ENCODE data around the gene HSPA14.
"Not testable (repeated sequence)": the region's sequence is repeated elsewhere in the genome, so short reads cannot be mapped to it uniquely, and the experiment has no call there.

HSPA14 gene

DNA sequence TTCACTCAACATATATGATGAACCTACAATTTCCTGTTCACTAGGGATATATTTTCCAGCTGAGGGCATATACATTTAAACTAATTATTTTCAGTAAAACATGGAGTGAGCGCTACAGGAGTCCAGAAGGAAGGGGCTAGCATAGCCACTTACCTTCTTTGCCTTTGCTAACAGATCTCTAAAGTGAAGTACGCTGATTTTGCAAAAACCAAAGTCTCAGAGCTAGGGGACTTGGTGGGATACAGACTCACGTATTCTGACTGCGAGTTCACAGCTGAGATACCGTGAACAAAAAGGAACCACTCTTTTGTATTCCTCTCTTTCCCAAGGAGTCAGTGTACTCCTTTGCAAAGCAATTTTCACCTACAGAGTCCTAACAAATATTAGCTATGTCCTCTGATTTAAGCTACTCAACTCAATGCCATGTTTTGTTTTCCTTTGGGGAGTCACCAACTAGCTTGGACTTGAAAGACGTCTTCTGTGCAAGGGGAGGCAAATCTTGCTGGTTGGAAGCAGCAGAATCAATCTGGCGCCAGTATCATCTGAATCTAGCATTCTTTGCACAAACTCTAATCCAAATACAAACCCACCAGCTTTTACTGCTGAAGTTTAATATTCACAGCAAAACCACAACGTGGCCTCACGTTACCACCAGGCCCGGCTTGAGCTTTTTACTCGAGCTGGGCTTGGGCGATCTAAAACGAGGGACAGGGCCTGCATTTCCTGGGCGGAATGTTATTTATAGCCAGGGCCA lies 926 bp upstream of the HSPA14 start:
- DNase-seq (ENCODE audit: low read depth), result no peak

DNA sequence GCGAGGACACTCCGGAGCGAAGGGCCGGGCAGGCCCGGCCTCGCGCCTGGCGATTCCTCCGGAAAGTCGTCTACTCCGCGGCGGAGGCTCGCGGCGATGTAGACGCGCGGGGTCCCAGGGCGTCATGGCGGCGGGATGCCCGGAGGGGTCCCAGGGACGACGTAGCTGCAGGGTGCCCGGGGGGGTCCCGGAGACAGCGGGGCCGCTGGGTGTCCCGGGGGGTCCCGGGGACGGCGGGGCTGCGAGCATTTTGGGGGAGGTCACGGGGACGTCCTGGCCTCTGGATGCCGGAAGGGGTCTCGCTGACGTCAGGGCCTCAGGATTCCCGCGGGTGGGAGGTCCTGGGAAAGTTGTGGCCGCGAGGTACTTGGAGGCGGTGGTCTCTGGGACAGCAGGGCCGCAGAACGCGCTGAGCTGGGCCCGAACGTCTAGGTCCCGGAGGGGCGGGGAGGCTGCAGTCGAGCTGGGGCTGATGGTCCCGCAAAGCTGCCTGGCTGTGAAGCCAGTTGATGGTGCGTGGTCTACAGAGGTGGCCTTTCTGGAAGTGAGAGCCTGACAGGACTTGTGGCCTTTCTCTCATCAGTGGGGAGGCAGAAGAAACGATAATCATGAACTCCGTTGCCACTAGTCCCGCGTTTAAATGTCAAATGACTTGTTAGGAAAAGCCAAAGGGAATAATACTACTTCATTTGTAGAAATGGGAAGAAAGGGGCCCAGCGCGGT lies 637 bp downstream of the HSPA14 start:
- no peak for DNase-seq (ENCODE audit: low read depth)

DNA sequence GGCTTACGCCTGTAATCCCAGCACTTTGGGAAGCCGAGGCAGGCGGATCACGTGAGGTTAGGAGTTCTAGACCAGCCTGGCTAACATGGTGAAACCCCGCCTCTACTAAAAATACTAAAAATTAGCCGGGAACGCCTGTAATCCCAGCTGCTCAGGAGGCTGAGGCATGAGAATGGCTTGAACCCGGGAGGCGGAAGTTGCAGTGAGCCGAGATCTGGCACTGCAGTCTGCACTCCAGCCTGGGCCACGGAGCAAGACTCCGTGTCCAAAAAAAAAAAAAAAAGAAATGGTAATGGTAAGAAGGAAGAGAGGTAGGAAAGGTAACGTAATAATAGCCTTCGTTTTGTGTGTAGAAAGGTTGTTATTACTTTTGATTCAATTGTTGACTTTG lies 1.2 kb downstream of the HSPA14 start:
- DNase-seq (ENCODE audit: low read depth), result no peak

DNA sequence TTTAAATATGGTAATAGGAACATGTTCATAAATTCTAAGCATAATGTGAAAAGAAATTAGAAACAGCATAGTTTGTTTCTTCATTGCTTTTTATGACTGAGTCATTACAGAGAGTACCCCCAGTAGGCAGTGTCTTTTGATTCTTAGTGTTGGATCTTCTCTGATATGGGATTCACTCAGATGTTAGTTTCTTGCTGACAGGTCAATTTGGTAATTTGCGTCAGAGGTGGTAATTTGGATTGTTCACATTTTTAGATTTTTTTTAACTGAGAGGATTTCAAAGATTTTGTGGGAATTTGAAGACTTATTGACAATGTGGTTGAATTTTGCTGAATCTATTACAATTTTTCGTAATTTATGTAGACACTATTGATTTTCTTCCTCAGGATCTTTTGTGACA lies 2.1 kb downstream of the HSPA14 start:
- no peak for DNase-seq (ENCODE audit: low read depth)

DNA sequence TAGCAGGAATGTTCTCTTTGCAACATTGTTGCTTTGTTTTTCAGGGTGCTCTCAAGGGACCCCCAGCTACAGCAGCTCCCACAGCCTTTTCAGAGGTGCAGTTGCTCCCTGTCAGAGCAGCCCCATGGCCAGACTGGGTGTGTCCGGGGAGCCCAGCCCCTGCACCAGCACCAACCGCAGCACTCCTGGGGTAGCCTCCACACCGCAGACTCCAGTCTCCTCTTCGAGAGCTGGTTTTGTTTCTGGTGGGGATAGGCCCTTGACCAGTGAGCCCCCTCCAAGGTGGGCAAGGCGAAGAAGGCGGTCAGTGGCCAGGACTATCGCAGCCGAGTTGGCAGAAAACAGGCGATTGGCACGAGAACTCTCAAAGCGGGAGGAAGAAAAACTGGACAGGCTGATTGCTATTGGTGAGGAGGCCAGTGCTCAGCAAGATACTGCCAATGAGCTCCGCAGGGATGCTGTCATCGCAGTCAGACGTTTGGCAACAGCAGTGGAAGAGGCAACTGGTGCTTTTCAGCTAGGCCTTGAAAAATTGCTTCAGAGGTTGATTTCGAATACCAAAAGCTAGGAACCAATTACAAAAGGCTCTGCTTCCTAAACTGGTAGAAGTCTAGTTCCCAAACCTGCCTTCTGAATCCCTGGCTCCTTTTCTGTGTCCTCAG lies 5.4 kb downstream of the HSPA14 start:
- no peak for DNase-seq (ENCODE audit: low read depth)

DNA sequence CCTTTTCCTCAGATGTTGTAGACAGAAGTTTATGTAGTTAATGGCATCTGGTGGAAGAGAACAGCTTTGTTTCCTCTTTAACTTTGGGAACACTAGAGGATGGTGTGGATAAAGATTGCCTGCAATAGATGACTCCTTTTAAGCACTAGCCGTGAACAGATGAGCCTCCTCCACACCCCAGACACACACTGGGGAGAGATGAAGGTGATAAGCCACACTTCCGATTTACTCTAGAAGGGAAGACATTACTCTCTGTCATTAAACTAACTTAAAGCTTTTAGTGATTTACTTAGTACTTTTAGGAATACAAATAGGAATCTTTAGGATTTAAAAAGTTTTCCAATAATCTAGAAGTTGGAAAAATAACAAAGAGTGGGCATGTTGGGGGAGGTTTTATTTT lies 6.8 kb downstream of the HSPA14 start:
- DNase-seq (ENCODE audit: low read depth), result no peak

DNA sequence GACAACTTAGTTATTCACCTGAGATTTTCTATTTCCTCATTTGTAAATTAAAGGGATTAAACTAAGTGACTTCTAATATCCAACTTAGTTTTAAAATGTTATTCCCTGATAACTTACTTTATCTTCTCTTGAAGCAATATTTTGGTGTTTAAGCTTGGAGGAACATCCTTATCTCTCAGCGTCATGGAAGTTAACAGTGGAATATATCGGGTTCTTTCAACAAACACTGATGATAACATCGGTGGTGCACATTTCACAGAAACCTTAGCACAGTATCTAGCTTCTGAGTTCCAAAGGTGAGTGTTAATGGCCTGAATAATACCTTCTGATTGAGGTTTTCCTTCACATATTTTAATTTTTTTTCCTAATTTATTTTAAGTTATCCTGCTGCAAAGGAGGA lies 14.1 kb downstream of the HSPA14 start:
- DNase-seq (ENCODE audit: low read depth), result no peak

DNA sequence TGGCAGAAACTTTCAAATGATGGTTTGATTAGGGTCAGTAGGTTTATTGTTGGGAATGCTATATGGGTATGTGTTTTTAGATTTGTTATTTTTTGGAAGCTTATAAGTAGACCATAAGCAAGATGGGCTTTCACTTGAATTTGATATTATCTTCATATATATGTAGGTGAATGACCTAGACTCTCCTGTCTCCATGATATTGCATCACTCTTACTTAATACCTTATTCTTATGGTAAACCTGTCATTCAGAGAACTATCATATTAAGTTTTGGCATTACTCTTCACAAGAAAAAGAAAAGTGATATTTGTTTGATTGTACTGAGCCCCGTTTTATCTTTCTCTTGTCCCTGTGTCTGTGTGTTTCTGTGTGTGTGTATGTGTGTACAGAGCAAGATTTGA lies 17.3 kb downstream of the HSPA14 start:
- no peak for DNase-seq (ENCODE audit: low read depth)

DNA sequence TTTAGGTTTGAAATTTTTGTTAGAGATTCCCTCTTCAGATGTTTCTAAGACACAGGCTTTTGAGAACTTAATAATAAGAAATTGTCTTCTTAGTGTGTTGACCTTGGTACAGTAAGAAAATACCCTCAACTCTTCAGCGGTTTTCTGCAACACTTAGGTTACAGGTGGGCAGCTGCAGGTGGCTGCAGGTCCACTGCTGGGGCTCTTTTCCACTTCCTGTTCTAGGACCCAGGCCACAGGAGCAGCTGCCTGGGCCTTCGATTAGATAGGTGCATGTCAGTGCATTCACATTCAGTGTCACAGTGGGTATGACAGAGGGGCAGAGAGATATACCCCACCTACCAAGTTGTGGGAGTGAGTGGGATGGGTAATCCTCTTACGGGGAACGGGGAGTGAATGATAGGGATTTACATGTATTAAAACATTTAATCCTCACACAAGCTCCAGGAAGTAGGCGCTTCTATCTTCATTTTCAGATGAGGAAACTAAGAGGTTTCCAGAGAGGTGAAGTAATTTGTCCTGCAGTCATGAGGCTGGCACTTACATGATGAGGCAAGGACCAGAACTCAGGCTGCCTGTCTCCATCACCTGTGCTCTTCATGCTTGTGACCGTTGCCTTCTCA lies 20.3 kb downstream of the HSPA14 start:
- no peak for DNase-seq (ENCODE audit: low read depth)

DNA sequence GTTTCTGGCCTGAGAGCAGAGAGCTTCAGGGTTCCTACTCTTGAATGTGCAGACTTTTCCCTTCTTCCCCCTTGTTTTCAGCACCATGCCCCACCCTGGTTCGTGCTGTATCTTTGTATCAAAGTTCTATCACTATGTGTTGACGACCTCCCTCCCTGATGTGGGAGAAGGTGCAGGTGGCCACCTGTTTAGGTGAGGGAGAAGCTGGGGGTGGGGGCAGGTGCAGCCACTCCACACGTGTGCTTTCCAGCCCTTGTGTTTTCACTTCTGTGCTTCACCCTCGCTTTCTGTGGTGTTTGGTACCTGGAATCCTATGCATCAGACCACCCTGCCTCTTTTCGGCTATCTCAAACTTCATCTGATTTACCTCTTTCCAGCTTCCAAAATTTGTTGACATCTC lies 20.9 kb downstream of the HSPA14 start:
- no peak for DNase-seq (ENCODE audit: low read depth)

DNA sequence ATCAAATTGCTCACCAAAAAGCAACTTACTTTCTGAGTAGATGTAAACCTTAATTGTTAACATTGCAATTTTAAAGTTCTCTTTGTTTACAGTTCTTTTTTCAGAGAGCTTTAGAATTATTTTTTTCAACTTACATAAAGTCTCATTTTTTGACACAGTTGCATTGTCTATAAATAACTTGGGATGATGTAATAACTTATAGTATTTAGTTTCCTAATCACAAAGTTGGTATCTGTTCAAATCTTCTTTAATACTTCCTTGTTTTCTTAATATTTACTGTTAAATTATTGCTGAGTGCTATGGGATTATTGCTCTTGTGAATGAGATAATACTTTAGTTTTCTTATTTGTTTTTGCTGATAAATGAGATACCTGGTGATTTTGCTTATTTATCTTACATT lies 21.7 kb downstream of the HSPA14 start:
- no peak for DNase-seq (ENCODE audit: low read depth)

DNA sequence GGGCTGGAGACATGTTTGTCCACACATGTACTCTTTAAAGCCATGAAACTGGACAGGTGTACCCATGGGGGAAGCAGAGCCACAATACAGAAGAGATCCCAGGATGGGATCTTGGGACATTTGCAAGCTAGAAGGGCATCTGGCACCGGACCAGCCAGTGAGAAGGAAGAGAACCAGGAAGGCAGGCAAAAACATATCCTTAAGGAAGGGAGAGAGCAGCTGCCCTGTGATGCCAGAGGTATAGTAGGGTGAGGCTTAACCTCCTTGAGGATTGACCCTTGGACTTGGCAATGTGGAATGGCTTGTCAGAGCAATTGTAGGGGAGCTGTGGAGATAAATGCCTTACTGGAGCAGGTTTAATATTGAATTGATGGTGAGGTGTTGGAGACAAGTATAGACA lies 22.7 kb downstream of the HSPA14 start:
- DNase-seq (ENCODE audit: low read depth), result no peak

DNA sequence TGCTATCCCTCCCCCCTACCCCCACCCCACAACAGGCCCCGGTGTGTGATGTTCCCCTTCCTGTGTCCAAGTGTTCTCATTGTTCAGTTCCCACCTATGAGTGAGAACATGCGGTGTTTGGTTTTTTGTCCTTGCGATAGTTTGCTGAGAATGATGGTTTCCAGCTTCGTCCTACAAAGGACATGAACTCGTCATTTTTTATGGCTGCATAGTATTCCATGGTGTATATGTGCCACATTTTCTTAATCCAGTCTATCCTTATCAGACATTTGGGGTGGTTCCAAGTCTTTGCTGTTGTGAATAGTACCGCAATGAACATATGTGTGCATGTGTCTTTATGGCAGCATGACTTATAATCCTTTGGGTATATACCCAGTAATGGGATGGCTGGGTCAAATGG lies 26.4 kb downstream of the HSPA14 start:
- DNase-seq (ENCODE audit: low read depth), result not testable (repeated sequence)

DNA sequence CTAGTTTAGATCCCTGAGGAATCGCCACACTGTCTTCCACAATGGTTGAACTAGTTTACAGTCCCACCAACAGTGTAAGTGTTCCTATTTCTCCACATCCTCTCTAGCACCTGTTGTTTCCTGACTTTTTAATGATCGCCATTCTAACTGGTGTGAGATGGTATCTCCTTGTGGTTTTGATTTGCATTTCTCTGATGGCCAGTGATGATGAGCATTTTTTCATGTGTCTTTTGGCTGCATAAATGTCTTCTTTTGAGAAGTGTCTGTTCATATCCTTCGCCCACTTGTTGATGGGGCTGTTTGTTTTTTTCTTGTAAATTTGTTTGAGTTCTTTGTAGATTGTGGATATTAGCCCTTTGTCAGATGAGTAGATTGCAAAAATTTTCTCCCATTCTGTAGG lies 26.8 kb downstream of the HSPA14 start:
- not testable (repeated sequence) for DNase-seq (ENCODE audit: low read depth)

DNA sequence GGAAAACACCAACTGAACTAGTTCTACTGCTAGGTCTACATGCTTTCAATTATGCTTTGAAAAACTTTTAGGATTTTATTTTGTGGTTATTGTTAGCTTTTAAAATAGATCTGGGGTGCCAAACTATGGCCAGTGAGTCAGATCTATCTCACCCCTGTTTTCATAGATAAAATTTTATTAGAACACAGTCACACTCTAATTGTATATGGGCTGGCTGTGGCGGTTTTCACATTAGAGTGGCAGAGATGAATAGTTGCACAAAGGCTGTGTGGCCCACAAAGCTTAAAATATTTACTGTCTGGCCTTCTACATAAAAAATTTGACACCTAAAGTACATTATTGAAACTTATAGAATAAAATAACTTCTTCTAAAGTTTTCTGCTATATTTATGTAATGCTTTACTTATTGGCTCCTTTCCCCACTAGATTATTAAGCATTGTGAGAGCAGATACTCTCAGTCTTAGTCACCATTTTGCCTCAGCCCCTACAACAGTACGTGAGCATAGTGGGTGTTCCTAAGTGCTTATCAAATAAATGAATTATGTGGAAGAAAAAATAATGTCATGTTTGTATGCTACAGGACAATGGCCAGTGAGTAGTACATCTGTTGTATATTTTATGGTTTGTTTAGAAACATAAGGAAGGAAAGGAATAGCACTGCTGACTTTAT lies 35.1 kb downstream of the HSPA14 start:
- DNase-seq (ENCODE audit: low read depth), result peak; percentile 32

DNA sequence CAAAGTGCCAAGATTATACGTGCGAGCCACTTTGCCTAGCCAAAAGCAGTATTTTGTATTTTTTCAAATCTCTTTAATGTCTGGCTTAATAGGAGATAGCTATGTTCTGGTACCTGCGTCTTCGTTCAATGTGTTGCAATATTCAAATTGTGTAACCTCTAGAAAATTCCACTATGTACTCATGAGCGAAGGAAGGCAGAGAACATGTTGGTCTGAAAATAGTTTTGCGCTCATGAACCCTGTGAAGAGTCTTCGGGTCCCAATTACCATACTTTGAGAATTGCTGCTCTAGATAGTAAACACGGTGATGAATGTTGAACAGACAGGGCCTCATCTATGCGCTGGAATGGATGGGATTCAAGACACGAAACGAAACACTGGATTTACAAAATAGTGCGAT lies 37.8 kb downstream of the HSPA14 start:
- no peak for DNase-seq (ENCODE audit: low read depth)

DNA sequence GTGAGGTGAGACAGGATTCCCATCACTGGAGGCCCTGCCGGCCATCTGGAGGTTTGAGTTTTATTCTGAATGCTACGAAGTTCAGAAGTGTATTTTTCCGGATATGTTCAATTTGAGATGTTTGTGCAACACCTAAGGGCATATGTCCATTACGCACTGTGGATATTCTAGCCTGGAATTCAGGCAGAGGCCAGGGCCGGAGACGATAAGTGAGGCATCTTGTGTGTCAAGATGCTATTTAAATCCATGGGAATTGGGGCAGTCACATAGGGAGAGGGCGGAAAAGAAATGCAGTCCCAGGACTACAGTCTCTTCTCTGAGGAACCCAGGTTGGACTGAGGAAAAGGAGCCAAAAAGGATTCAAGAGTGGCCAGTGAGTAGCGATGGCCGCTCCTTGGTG lies 38.7 kb downstream of the HSPA14 start:
- no peak for DNase-seq (ENCODE audit: low read depth)

DNA sequence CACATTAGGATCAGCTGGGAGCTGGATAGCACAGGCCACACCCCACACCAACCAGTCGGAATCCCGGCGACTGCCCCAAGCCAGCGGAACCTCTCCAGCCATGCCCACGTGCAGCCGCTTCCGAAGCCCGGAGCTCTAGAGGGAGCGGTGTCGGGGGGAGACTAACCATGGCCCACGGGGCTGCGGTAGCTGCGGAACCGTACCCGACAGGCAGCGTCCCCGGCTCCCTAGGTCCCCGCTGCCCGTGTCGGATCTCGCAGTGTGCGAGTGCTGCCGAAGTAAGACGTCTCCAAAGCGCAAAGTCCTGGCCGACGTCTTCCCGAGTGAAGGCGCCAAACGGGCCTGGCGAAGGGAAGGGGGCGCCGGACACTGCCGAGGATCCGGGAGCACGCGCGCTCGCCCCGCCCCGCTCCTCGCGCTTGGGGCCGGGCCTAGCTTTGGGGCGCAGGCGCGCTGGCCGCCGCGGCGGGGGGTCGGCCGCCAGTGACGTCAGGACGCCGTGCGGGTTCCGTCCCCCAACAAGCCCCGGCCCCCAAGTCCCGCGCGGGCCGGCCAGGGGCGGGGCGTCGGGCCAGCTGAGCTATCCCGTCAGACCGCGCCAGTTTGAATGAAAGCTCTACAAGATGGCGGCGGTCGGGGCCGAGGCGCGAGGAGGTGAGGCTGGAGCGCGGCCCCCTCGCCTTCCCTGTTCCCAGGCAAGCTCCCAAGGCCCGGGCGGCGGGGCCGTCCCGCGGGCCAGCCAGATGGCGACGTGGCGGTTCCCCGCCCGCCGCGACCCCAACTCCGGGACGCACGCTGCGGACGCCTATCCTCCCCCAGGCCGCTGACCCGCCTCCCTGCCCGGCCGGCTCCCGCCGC lies 40.4 kb downstream of the HSPA14 start, which contains the start of gene SUV39H2:
SUV39H2 (plus strand) TSS at position 601 of the 858 bp plus-strand sequence; CDS start at position 624, 23 bp downstream.
- peak; percentile 90 for DNase-seq (ENCODE audit: low read depth)

DNA sequence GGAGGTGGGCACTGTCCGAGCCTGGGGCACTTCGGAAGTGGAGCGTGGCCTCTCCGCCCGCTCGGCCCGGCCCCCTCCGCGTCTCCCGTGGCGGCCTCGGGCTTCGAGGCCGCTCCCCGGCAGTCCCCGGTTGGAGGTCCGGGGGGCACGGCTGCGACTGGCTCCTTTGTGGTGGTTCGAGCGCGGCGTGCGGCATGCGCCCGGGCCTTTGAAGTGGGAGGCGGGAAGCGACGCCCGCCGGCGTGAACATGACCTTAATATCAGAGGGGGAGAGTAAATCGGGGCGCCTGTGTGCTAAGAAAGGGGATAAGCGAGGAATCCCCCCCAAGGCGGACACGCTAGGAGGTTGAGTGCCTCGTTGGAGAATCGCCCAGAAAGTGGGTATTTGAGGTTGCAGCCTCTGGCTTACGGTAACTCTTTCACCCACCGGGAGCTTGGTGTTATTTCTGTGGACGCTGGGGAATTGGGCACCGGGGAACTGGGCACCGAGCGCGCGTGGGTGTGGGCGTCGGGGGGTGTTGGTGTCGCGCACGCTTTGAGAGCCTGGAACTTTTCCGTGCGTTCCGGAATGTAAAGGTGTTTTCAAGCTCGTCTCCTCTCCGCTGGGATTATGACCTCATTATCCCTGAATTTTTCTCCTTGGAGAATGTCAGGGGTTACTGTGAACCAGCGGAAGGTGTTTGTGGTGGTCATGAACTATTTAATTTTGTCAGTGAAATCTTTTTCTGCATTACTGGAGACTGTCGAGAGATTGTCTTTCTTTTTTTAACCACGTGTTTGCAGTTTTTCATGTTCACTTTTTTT lies 41.2 kb downstream of the HSPA14 start:
- DNase-seq (ENCODE audit: low read depth), result no peak

DNA sequence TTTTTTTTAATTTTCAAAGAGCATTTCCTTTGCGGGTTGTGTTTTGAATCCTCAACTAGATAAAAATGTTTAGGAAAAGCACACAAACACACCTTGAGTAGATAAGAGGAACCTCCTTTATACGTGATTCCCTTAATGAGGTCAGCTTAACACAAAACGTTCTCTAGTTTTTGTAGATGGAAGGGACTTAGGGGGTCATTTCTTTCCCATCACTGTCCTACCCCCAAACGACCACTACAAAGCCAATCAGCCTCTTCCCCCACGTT lies 41.8 kb downstream of the HSPA14 start:
- no peak for DNase-seq (ENCODE audit: low read depth)

DNA sequence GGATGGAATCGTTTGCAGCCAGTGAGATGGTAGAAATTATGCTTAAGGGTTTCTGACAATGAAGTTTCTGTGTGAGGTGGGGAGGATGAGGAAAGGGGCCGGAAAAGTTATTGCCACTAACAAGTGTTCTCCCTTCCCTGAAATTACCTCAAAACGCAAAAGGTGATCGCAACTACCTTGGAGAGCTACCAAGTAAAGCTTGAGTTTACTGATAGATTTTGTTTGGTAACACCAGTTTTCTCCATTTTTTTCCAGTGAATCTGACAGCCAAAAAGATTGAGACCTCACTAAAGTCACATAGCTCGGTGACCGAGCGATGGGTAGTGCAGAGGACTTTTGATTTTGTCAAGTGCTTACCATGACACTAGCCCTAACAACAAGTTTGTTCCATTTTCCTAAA lies 42.1 kb downstream of the HSPA14 start:
- no peak for DNase-seq (ENCODE audit: low read depth)

Data from GM04504 (cell line).